Mucosa of descending colon (tissue), 3 donors: ENCODE measurements around the gene ERVK3-1. TPM values are rescaled to one million over a fixed set of nuclear protein-coding genes. Genes with fewer than 3 reads are reported as not detected.
A peak's percentile ranks its signal among the peaks of the same experiment; 100 is the strongest.
"Not testable (repeated sequence)": the region's sequence is repeated elsewhere in the genome, so short reads cannot be mapped to it uniquely, and the experiment has no call there.

Experiments used
- ATAC-seq: fragments of 200-7000 bp; cut with Tn5 transposase; one replicate; pipeline ENCODE4 v1.9.1; 2020; ENCODE audit warnings: mild to moderate bottlenecking, moderate library complexity
- DNase-seq, 3 donors: peaks; one replicate each; pipeline ENCODE4 v3.0.0-alpha.2; 2020
- H3K36me3 ChIP-seq: fragments of 200-600 bp; one replicate; pipeline ENCODE4 v1.8.0; 2021; ENCODE audit warnings: low read depth, mild to moderate bottlenecking
- H3K4me1 ChIP-seq: fragments of 200-600 bp; one replicate; pipeline ENCODE4 v1.8.0; 2021; ENCODE audit warnings: low read depth, mild to moderate bottlenecking
- H3K4me3 ChIP-seq: fragments of 200-600 bp; one replicate; pipeline ENCODE4 v1.8.0; 2021; ENCODE audit warnings: mild to moderate bottlenecking
- H3K9me3 ChIP-seq: fragments of 200-600 bp; one replicate; pipeline ENCODE4 v1.8.0; 2021; ENCODE audit warnings: mild to moderate bottlenecking
- CTCF ChIP-seq: fragments of 200-600 bp; IDR thresholded peaks from one replicate; pipeline ENCODE4 v1.8.0; 2022; ENCODE audit warnings: antibody characterized with exemption, mild to moderate bottlenecking
- intact Hi-C, 2 donors: fragments of 100-400 bp; cut with DNase I in 1 of 2; cut with micrococcal nuclease in 1 of 2; formaldehyde crosslinking; loops; one replicate each; pipeline versions ENCODE4 v1.11.0 to v1.11.1; 2022; cut with DNase I, micrococcal nuclease
- long read RNA-seq, 2 donors: library from polyadenylated mRNA; unstranded; transcript quantifications; one replicate each; pipeline ENCODE4 v2.0.0, GENCODE V29; 2019 to 2021
- total RNA-seq, 3 donors: library from RNA; stranded (reverse); fragmentation: NEBNext Ultra II Directional in 2 of 3; extraction: Animal tissue kit (Norgen Biotek cat#: 25700) in 2 of 3; gene quantifications; one replicate each; pipeline versions ENCODE4 v1.2.1 to v1.2.4, GENCODE V29; 2021 to 2023
- donor health status: DM: no; HTN: no; CAD: no; lungs with moderate emphysema.
- donor health status: DM: no; HTN: no; CAD: no.
- donor health status: DM: no; HTN: yes; CAD: no.

ERVK3-1 gene, protein sequence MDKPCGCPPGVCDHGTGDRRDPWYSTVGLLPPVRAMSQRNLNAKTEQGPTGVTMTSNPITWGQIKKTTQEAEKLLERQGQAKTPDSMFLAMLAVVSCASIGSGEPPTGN
- 10 to 100 TPM; 25.0 to 31.7 (median 30.0) TPM for total RNA-seq
- long read RNA-seq, donor 1, transcript ERVK3-1-201 (4 exons, 1,469 nt): major isoform, 22 of 28 reads
- long read RNA-seq, donor 1, partial matches to known transcripts: 1 of 28 reads
- long read RNA-seq, donor 1, other reads (novel, unspliced or antisense): 4 of 28 reads
- long read RNA-seq, donor 2, transcript ERVK3-1-201 (4 exons, 1,469 nt): major isoform, 22 of 31 reads
- long read RNA-seq, donor 2, partial matches to known transcripts: 0 of 31 reads
- long read RNA-seq, donor 2, other reads (novel, unspliced or antisense): 7 of 31 reads

- peak; percentile 99 for ATAC-seq
- Histone ChIP-seq H3K4me1 (peaks cover 11% of the 10 kb centered on the region), H3K36me3 (no peaks in the 10 kb centered on the region), H3K9me3 (no peaks in the 10 kb centered on the region), H3K4me3 (peak within 1 kb of the TSS; percentile 60)
- peak; percentile 95 to 98 (median 96) for DNase-seq
- TF ChIP-seq CTCF: no peak
- intact Hi-C loops: no loop called here
Observed at GRCh38 chr19:58305065-58305931, at the start of gene ERVK3-1. TSS of gene ERVK3-1 (plus strand) at chr19:58305377. CDS start at chr19:58312169, 6,792 bp downstream.

GRCh38 chr19:58258259-58258658 is 46.9 kb upstream of the ERVK3-1 start:
- not testable (repeated sequence) for ATAC-seq

GRCh38 chr19:58261600-58261967 is 43.6 kb upstream of the ERVK3-1 start:
- no peak for ATAC-seq

More at GRCh38 chr19:58258259-58258658, 46.9 kb upstream of the ERVK3-1 start:
- H3K9me3 ChIP-seq: peaks cover 100% of the 10 kb centered on the region
- intact Hi-C loops, H3K36me3 ChIP-seq, H3K4me3 ChIP-seq, DNase-seq, H3K4me1 ChIP-seq: not testable (repeated sequence)

GRCh38 chr19:58261968-58262921 is 42.9 kb upstream of the ERVK3-1 start:
- Histone ChIP-seq H3K9me3 (peaks cover 100% of the 10 kb centered on the region), H3K4me3 (no peak overlapping the region), H3K36me3 (peaks cover 4% of the 10 kb centered on the region), H3K4me1 (no peaks in the 10 kb centered on the region)
- intact Hi-C loops: no loop called here
- no peak for TF ChIP-seq CTCF
- no peak for DNase-seq
- ATAC-seq: no peak

More at GRCh38 chr19:58261600-58261967, 43.6 kb upstream of the ERVK3-1 start:
- no peak for TF ChIP-seq CTCF
- no peaks in the 10 kb centered on the region for H3K4me1 ChIP-seq
- intact Hi-C loops: no loop called here
- H3K9me3 ChIP-seq: peaks cover 100% of the 10 kb centered on the region
- no peak overlapping the region for H3K4me3 ChIP-seq
- no peak for DNase-seq
- peaks cover 4% of the 10 kb centered on the region for H3K36me3 ChIP-seq

DNA sequence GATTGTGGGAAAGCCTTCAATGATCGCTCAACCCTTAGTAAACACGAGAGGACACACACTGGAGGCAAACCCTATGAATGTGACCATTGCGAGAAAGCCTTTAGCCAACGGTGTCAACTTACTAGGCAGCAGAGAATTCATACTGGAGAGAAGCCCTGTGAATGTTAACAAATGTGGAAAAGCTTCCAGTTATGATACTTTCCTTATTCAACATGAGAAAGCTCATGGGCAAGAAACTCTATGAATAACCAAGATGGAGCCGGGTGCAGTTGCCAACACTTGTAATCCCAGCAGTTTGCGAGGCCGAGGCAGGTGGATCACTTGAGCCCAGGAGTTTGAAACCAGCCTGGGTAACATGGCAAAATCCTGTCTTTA is 42.3 kb upstream of the ERVK3-1 start:
- ATAC-seq (no peak), DNase-seq (no peak)
- Histone ChIP-seq H3K9me3 (peaks cover 100% of the 10 kb centered on the region), H3K4me1 (no peaks in the 10 kb centered on the region), H3K36me3 (peaks cover 4% of the 10 kb centered on the region), H3K4me3 (no peak overlapping the region)
- TF ChIP-seq CTCF: no peak
- intact Hi-C loops: no loop called here
